ENCODE measurements around the gene BRK1.

DNA sequence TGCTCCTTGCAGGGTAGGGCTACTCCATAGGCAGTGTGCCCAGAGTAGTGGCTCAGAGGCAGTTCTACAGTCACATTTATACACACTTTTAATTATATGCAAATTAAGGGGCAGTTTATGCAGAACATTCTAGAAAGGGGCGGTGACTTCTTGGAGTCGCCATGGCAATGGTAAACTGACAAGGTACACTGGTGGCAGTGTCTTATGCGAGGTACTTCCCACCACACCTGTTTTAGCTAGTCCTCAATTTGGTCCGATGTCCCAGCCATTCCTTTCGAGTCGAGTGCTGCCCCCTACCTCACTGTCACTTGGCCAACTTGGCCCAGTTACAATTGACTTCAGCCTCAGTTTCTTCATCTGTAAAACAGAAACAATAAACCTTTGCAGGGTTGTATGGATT lies 45.5 kb downstream of the BRK1 start:
- TF ChIP-seq ZNF174 (CRISPR knock-in tag; IDR thresholded peaks at IDR 0.05) (no peak), FOXJ2 (tag; IDR thresholded peaks at IDR 0.05) (no peak), KLF1 (tag; IDR thresholded peaks at IDR 0.05) (no peak), ZNF24 (IDR thresholded peaks at IDR 0.05) (no peak), NR2F6 (CRISPR knock-in tag; IDR thresholded peaks at IDR 0.05) (no peak)
- TF ChIP-seq, protein P1, sequence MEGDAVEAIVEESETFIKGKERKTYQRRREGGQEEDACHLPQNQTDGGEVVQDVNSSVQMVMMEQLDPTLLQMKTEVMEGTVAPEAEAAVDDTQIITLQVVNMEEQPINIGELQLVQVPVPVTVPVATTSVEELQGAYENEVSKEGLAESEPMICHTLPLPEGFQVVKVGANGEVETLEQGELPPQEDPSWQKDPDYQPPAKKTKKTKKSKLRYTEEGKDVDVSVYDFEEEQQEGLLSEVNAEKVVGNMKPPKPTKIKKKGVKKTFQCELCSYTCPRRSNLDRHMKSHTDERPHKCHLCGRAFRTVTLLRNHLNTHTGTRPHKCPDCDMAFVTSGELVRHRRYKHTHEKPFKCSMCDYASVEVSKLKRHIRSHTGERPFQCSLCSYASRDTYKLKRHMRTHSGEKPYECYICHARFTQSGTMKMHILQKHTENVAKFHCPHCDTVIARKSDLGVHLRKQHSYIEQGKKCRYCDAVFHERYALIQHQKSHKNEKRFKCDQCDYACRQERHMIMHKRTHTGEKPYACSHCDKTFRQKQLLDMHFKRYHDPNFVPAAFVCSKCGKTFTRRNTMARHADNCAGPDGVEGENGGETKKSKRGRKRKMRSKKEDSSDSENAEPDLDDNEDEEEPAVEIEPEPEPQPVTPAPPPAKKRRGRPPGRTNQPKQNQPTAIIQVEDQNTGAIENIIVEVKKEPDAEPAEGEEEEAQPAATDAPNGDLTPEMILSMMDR (IDR thresholded peaks at IDR 0.05 in 2 of 3, conservative IDR thresholded peaks at IDR 0.05 in 1 of 3; ENCODE audit: insufficient read depth in 2 of 3, low read depth in 1 of 3, low read length in 3 of 3), result peak in 2 of 3 experiments; percentile 33 to 36; a peak in 2 of 6 replicates

All from K562 (cell line).